GM19395 (cell line): ENCODE results near the gene TPSG1.

ENCODE experiments used
- ATAC-seq: cut with Tn5 transposase; IDR thresholded peaks from one replicate; pipeline ENCODE4 v1.9.1; 2021; ENCODE audit warnings: mild to moderate bottlenecking, moderate library complexity; ENCODE audit not compliant: unreplicated experiment

TPSG1 gene

DNA sequence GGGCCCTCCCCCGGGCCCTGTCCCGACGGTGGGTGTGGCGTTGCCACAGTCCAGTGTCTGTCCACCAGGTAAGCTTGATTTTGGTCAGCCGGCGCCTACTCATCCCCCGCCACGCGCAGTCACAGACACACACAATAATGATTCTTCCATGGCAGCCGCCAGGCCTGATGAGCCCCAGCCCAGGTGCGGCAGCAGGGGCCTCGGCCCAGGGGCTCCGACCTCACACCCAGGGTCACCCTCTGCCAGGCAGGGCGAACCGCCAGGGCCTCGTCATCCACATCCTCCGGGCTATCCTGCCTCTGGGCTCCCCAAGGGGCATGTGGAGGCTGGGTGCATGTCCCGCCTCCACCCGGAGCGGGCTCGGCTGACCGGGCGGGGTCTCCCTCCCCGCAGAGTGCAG, 7.5 kb downstream of the TPSG1 start:
- no peak for ATAC-seq

DNA sequence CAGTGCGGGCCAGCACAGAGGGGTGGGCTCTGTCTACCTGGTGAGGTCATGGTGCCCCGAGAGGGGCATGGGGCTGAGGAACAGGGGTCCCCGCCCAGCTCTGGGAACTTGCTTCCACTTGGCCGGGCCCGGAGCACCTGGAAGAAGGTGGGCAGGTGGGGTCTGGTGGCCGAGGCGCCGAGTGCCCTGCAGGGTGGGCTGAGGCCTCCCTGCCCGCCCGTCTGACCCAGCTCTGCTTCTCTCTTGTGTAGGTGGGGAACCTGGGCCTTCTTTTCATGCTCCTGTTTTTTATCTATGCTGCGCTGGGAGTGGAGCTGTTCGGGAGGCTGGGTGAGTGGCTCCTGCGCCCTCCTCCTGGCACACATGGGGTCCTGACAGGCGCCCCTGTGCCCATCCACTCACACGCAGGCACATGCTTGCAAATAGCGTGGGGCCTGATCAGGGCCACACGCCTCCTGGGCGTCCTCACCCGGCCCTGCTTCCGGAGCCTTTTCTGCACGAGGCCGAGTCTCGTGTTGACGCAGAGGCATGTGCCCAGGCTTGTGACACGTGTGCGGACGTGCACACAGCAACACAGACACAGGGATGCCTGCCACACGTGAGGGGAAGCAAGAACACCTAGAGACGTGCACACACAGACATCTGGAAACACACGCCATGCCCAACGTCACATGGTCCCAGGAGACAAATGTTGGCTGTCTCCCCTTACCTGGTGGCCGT, 8.2 kb downstream of the TPSG1 start:
- no peak for ATAC-seq

DNA sequence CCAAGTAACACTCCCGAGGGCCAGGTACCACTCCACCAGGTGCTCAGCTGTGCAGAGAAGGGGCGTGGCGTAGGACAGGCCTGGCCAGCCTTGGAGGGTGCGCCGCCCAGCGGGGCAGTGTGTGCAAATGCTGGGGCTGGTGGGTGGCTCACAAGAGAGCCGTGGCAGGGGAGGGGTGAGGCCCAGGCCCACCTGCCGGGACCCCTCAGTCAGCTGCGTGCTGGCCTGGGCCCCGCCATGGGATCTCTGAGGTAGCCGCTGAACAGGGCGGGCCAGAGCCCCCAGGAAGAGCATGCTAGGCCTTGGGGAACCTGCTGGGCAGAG, 8.8 kb downstream of the TPSG1 start:
- ATAC-seq: no peak

DNA sequence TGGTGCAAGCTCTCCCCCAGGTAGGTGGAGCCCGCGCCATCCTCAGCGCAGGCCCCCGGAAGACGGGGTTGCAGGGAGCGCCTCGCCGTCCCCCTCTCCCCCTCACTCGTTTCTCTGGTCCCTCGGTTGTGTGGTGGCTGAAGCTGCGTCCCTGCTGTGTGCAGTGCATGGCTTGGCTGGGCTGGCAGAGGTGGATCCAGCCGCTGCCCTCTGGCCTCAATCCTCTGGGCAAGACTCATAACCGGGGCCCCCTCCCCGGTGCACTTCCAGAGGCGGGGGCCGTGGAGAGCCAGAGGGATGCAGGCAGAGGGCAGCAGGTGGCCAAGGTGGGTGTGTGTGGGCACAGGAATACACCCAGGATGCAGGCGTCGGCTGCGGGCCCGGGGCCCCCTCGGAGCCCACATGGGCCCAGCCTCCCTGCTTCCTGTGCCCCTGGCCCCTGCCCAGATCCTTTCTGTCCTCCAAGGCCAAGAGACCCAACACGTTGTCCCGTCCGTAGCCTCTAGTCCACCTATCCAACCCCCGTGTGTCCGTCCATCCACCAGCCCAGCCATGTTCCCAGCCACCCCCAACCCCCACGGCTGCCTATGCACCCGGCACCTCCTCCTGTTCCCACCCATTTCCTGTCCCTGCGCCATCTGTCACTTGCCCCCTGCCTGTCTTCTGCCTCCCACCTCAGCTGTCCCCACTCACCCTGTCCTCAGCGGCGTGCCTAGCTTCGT, 9.3 kb downstream of the TPSG1 start:
- ATAC-seq: no peak

DNA sequence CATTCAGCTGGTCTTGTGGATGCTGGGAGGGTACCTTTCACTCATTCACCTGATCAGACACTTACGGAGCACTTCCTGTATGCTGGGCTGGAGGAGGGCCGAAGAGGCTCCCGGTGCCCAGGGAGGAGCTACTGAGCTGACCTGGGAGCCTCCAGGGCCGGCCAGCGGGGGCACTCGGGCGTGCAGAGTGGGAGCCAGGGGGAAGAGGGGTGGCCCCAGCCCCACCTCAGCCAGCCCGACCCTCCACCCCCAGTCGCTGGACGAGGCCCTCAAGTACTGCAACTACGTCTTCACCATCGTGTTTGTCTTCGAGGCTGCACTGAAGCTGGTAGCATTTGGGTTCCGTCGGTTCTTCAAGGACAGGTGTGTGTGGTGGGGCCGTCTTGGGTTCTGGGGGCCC, 10.3 kb downstream of the TPSG1 start:
- ATAC-seq: no peak

DNA sequence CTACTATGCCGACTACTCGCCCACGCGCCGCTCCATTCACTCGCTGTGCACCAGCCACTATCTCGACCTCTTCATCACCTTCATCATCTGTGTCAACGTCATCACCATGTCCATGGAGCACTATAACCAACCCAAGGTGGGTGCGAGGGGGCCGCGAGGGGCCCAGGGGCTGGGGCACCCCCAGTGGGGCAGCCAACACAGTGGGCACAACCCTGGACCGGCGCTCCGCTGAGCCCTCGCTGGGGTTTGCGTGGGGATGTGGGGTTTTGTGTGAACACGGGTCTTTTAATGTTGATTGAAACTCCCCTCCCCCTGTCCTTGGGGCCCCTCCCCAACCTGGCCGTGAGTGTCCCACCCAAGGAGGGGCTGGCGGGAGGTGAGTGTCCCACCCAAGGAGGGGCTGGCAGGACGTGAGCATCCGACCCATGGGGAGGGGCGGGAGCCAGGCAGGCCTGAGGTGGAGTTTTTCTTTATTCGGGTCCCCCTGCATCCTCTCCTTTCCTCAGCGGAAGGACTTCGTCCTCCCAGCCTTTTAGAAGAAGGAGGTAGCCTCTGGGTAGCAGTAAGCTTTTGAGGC, 11.2 kb downstream of the TPSG1 start:
- no peak for ATAC-seq

DNA sequence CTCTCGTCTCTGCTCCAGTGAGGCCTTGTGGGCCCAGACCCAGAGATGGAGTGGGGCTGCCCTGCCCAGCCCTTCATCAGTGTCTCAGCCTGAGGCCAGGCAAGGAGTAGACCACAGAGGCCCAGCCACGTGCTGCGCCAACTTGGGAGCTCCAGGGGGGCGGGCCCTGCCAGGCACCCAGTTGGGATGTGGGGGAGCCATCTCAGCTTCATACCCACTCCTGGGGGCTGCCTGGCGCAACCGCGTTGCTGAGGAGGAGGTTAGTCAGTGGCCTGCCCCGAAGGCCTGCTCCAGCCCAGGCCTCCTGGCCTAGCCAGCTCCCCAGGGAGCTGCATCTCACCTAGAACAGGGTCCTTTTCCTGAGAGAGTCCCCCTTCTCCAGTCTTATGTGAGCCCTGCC, 11.8 kb downstream of the TPSG1 start:
- no peak for ATAC-seq

DNA sequence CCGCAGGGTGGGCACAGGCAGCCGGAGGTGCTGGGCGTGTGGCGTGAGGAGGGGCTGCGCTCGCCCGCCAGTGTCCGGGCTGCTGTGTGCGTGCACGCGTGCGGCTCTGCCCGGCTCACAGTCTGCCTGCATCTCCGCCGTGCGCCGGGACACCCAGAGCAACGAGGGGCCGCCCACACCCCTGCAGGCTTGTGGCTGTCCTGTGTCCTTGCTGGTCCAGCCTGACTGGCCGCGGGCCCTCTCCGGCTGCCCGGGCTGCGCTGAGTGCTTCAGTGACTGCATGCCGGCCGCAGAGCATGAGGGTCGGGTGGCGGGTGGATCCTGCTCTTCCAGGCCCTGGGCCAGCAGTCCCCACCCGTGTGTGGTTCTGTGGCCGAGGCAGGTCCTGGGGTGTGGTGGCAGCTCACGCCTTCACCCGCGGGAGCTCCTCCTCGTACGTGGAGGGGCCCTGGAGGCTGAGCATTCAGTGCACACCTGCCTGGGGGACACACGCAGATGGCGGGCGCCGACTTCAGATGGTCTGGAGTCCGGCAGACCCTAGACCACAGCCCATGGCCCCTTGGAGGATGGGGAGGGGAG, 12.4 kb downstream of the TPSG1 start:
- ATAC-seq: no peak

DNA sequence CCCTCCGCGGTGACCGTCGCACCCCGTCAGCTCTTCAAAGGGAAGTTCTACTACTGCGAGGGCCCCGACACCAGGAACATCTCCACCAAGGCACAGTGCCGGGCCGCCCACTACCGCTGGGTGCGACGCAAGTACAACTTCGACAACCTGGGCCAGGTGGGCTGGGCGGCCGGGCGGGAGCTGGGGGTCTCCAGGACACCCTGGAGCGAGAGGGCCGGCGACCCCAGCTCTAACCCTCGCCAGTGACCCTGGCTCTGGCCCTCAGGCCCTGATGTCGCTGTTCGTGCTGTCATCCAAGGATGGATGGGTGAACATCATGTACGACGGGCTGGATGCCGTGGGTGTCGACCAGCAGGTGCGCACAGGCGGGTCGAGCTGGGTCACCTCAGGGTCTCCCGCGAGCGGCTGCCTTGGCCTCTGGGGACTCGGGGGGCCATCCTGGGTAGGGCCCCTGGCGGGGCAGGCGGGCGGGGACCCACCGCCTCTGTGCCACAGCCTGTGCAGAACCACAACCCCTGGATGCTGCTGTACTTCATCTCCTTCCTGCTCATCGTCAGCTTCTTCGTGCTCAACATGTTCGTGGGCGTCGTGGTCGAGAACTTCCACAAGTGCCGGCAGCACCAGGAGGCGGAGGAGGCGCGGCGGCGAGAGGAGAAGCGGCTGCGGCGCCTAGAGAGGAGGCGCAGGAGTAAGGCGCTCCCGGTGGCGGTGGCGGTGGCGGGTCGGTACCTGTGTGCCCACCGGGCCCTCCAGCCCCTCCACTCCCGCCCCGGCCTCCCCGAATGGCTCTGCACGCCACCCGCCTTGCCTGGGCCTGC, 13.4 kb downstream of the TPSG1 start:
- ATAC-seq: no peak

DNA sequence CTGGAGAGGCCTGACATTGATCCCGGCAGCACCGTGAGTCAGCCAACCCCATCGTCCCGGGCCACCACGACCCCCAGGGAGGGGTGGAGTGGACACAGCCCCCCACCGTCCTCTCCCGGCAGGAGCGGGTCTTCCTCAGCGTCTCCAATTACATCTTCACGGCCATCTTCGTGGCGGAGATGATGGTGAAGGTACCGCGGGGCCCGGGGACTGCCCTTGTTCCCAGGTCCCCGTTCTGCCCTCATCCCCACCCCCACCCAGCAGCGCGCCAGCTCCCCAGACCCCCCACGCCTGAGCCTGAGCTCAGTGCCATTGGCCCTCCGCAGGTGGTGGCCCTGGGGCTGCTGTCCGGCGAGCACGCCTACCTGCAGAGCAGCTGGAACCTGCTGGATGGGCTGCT, 14.6 kb downstream of the TPSG1 start:
- no peak for ATAC-seq

DNA sequence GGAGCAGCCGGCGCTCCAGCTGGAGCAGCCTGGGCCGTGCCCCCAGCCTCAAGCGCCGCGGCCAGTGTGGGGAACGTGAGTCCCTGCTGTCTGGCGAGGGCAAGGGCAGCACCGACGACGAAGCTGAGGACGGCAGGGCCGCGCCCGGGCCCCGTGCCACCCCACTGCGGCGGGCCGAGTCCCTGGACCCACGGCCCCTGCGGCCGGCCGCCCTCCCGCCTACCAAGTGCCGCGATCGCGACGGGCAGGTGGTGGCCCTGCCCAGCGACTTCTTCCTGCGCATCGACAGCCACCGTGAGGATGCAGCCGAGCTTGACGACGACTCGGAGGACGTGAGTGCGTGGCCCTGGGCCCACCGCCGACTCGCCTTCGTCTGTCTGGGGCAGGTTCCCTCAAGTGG, 16.0 kb downstream of the TPSG1 start:
- ATAC-seq: no peak

DNA sequence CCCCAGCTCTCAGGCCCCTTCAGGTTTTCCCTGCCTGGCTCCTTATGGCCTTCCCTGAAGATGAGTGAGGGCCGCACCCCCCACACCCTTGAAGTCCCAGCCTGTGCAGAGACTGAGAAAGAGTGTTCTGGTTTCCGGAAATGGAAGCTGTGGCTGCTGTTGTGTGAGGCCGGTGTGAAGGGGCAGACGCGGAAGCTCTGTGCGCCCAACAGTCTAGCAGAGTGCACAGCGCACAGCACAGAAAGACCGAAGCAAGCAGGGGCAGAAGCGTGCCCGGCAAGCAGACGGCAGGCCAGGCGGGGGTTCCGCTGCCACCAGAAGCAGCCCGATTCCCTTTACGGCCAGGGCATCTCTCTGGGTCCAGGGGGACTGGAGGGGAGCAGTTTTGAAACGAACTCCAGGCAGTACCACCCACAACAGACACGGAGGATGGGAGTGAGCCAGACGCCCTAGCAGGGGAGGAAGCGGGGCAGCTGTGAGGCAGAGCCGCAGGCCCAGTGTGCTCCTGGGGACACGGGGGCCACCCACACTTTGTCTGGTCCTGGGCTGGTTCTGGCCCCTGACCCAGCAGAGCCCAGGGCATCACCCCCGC, 16.7 kb downstream of the TPSG1 start:
- no peak for ATAC-seq

DNA sequence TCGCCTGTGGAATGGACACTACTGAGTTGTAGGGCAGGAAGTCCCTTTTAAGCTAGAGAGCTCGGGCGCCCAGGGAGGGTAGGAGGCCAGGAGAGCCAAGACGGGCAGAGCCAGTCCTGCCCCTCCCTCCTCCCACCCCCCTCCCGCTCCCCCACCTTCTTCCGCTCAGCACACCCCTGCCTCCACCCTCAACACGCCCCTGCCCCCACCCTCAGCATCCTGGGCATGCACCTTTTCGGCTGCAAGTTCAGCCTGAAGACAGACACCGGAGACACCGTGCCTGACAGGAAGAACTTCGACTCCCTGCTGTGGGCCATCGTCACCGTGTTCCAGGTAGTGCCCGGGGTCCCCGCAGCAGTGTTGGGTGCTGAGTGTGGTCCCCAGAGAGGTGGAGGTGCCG, 18.3 kb downstream of the TPSG1 start:
- no peak for ATAC-seq

DNA sequence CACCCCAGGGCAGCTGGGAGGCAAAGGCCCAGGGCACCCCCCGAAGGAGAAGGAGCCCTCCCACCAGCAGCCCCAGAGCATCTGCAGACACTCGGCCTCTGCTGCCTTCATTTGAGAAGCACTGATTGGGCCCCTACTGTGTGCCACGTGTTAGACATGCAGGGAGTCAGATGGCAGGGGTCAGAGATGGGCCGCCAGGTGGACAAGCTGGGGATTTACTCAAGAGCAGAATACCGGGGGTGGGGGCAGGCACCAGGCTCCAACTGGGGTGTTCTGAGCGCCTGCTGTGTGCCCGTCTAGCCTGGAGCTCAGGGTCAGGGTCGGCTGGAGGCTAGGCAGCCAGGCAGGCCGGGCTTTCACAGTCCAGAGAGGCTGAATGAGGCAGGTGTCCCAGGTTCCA, 18.7 kb downstream of the TPSG1 start:
- no peak for ATAC-seq

DNA sequence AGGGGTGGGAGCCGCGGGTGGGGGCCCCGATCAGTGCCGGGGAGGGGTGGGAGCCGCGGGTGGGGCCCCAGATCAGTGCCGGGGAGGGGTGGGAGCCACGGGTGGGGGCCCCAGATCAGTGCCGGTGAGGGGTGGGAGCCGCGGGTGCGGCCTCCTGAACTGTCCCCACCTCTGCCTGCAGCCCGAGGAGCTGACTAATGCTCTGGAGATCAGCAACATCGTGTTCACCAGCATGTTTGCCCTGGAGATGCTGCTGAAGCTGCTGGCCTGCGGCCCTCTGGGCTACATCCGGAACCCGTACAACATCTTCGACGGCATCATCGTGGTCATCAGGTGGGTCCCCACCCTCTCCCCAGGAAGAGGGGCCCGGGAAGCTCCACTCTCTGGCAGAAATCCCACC, 20.1 kb downstream of the TPSG1 start:
- ATAC-seq: no peak

DNA sequence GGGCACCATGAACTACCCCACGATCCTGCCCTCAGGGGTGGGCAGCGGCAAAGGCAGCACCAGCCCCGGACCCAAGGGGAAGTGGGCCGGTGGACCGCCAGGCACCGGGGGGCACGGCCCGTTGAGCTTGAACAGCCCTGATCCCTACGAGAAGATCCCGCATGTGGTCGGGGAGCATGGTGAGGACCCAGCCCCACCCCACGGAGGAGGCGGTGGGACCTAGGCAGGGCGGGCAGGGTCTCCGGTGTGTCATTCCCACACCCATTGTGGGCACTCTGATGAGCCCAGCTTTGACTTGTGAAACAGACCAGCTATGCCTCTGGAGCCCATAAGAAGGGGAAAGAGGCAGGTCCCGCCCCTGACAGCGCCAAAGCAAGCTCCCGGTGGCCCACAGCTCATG, 22.8 kb downstream of the TPSG1 start:
- ATAC-seq: no peak

DNA sequence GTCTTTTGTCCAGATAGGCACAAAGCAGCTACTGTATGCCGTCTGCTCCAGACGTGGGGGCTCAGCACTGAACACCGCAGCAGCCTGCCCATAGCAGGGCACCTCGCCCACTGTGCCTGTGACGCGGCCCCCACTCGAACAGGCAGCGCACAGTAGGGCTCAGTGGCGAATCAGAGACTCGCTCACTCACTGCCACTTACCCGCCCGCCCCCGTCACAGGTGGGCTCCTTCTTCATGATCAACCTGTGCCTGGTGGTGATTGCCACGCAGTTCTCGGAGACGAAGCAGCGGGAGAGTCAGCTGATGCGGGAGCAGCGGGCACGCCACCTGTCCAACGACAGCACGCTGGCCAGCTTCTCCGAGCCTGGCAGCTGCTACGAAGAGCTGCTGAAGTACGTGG, 23.6 kb downstream of the TPSG1 start:
- ATAC-seq: no peak

DNA sequence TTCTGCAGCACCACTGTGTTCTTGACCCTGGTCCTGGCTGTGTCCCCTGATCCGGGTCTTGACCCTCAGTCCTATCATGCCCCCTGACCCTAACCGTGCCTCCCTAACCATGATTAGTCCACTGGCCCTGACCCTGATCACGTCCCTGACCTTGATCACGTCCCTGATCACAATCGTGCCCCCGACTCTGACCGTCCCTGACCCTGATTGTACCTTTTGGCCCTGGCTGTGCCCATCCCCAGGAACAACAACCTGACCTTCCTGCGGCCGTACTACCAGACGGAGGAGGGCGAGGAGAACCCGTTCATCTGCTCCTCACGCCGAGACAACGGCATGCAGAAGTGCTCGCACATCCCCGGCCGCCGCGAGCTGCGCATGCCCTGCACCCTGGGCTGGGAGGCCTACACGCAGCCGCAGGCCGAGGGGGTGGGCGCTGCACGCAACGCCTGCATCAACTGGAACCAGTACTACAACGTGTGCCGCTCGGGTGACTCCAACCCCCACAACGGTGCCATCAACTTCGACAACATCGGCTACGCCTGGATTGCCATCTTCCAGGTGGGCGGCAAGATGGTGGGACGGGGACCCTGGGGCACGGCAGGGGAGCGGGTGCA, 24.9 kb downstream of the TPSG1 start:
- ATAC-seq: no peak

DNA sequence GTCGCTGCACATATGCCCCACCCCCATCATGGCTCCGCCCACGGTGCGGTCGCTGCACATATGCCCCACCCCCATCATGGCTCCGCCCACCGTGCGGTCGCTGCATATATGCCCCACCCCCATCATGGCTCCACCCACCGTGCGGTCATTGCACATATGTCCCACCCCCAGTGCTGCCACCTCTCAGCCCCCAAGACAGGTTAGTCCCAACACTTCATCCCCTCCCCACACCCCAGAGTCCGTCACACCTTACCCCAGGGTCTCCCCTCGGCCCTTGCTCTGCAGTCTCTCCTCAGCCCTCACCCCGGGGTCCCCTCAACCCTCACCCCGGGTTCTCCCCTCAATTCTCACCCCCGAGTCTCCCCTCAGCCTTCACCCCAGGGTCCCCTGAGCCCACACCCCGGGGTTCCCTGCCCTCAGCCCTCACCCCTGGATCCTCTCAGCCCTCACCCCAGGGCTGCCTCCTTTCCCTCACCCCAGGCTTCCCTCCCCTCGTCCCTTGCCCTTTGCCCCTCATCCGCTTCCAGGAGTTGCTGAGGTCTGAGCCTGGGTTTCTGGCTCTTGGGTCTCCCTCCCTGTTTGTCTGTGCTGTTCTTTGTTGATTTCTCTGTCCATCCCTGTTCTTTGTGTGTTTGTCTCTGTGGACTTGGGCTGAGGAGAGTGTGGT, 25.6 kb downstream of the TPSG1 start:
- ATAC-seq: no peak
